Measurements from ENCODE around the gene ATP5ME.
A peak's percentile ranks its signal among the peaks of the same experiment; 100 is the strongest.

The ATP5ME gene

DNA sequence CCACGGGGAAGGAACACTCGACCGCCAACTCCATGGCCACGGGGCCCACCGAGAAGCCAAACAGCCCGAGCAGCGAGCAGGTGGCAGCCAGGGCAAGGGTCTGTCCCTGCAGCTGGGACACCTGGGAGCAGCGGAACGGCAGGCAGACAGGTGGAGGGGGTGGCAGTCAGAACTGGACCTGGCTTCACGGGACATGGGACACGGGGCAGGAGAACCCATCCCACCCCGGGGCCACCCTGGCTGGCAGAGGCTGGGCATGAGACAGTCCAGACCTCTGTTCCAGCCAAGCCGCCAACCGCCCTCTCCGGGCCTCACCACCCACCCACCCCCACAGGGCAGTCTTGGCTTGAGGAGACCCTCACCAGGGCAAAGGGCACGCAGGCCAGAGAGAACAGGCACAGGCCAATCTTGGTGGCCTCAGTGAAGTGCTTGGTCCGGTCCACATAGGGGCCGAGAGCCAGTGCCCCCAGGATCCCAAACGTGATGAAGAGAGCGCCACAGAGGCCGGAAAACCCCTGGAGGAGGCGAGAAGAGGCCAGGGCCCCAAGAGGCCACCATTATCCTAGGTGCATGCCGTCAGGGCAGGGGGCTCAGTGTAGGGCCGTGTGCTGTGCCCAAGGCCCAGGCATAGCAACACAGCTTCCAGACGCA, 9.3 kb upstream of the ATP5ME start:
- in situ Hi-C loops (cut with MboI; ENCODE audit: low pct_unique_long_range_greater_than_20kb, low sequenced_read_pairs, unreplicated experiment): no loop called here
- DNase-seq (ENCODE audit: low spot score): no peak
- no peak for TF ChIP-seq CTCF (IDR thresholded peaks at IDR 0.05; ENCODE audit: extremely low read depth, insufficient read depth, missing control alignments)

DNA sequence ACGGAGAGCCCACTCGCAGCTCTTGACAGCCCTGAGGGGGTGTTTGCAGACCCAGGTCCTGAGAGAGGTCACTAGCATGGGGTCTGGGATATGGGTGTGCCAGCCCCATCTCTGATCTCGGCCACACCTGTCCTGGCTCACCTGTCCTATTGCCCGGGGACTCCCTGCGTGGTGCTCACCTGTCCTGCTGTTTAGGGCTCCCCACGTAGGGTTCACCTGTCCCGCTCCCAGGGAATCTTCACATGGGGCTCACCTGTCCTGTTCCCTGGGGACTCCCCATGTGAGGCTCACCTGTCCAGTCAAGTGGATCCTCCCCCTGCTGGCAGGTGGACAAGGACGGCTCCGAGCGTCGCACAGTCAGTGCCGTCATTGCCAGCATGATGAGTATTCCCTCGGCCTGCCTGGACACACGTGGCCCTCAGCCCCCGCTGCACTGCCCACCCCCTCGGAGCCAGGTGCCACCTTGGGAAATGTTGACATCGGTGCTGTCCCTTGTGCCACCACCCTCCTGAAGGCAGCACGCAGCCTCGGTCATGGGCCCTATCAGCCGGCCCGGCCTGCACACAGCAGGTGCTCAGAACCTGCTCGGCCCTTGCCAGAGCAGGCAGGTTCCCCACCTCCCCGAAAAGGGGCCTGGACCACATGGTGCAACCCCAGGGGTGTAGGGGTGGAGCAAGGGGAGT, 8.6 kb upstream of the ATP5ME start:
- DNase-seq (ENCODE audit: low spot score): no peak
- in situ Hi-C loops (cut with MboI; ENCODE audit: low pct_unique_long_range_greater_than_20kb, low sequenced_read_pairs, unreplicated experiment): no loop called here
- no peak for TF ChIP-seq CTCF (IDR thresholded peaks at IDR 0.05; ENCODE audit: extremely low read depth, insufficient read depth, missing control alignments)

DNA sequence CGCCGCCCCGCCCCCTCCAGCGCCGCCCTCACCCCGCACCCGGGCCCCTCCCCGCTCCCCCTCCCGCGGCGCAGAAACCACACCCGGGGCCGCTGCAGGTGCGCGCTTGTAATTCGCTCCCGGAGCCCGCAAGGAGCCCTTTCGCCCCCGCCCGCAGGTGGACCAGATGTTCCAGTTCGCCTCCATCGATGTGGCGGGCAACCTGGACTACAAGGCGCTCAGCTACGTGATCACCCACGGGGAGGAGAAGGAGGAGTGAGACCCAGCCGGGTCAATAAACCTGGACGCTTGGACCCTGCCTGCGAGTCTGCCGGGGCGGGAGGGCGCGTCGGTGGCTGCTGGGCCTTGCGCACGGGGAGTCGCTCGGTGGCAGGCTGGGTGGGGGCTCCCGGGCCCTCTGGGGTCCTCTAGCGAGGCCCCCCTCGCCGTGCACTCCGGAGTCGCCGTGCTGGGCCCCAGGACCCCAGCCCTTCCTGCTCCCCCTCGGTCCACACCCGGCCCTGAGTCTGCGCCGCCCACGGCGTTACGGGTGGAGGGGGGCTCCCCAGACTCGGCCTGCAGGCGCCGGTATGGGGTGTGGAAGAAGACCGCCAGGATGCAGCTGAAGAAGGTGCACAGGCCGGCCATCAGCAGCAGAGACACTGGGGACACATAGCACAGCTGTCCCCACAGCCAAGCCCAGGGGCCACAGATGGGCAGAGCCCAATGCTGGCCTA, 7.8 kb upstream of the ATP5ME start:
- in situ Hi-C loops (cut with MboI; ENCODE audit: low pct_unique_long_range_greater_than_20kb, low sequenced_read_pairs, unreplicated experiment): no loop called here
- TF ChIP-seq CTCF (IDR thresholded peaks at IDR 0.05; ENCODE audit: extremely low read depth, insufficient read depth, missing control alignments): no peak
- DNase-seq (ENCODE audit: low spot score): peak; percentile 85

DNA sequence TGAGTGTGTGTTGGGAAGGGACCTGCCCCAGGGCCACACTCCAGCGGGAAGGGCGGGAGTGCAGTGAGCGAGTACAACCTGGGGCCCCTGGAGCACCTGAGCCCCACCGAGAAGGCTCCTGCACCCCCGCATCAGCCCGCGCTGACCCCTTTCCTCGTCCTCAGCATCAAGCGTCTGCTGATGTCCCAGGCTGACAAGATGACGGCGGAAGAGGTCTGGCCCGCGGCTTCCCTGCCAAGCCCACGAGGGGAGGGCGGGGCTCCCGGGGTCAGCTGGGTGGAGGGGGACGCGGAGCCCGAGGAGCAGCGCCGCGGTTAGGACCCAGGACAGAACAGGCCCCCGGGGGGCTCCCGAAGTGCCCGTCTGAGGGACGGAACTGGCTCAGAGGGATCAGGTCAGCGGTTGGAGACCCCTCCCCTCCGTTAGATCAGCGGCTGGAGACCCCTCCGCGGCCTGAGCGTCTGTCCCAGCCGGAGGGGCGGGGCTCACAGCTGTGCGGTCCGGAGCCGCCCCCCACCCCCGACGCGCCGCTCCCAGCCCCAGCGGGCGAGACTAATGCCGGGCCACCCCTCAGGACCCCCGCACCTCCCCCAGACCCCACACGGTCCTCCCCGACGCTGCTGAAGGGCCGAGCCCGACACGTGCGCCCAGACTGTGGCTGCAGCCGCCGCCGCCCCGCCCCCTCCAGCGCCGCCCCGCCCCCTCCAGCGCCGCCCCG, 7.0 kb upstream of the ATP5ME start:
- in situ Hi-C loops (cut with MboI; ENCODE audit: low pct_unique_long_range_greater_than_20kb, low sequenced_read_pairs, unreplicated experiment): no loop called here
- peak; percentile 85 for DNase-seq (ENCODE audit: low spot score)
- no peak for TF ChIP-seq CTCF (IDR thresholded peaks at IDR 0.05; ENCODE audit: extremely low read depth, insufficient read depth, missing control alignments)

- in situ Hi-C loops (cut with MboI; ENCODE audit: low pct_unique_long_range_greater_than_20kb, low sequenced_read_pairs, unreplicated experiment): no loop called here
- DNase-seq (ENCODE audit: low spot score): peak; percentile 71
- no peak for TF ChIP-seq CTCF (IDR thresholded peaks at IDR 0.05; ENCODE audit: extremely low read depth, insufficient read depth, missing control alignments)
Measured at GRCh38 chr4:680551-680927, 6.5 kb upstream of the ATP5ME start.

DNA sequence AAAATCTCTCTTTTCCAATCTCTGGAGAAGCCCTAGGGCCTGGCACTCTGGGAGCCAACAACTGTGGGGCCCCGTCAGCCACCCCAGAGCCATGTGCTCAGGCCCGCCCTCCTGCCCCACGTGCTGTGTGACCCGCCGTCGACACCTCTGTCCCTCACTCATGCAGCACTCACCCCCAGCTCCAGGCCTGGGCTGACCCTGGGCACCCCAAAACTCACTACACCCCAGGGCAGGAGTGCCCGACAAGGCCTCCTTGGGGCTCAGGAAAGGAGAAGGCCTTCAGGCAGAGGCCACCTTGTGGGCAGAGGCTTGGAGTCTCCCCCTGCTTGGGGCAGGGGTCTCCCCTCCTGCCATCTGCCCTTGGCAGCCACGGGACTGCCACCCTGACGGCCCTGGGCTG, 6.0 kb upstream of the ATP5ME start:
- in situ Hi-C loops (cut with MboI; ENCODE audit: low pct_unique_long_range_greater_than_20kb, low sequenced_read_pairs, unreplicated experiment): no loop called here
- TF ChIP-seq CTCF (IDR thresholded peaks at IDR 0.05; ENCODE audit: extremely low read depth, insufficient read depth, missing control alignments): no peak
- DNase-seq (ENCODE audit: low spot score): no peak

Measured in GM13977 (cell line).